Lung (tissue), 12 donors: ENCODE results near the gene APOBR. TPM values are rescaled to one million over a fixed set of nuclear protein-coding genes. Genes with fewer than 3 reads are reported as not detected.
A peak's percentile ranks its signal among the peaks of the same experiment; 100 is the strongest.

ENCODE experiments used
- ATAC-seq: fragments of 200-7000 bp; cut with Tn5 transposase; one replicate; pipeline ENCODE4 v1.9.1; 2020; ENCODE audit warnings: moderate number of reproducible peaks; ENCODE audit not compliant: insufficient read depth, low FRiP score
- DNase-seq, 3 donors: peaks; one replicate each; pipeline ENCODE4 v3.0.0-alpha.2; 2013 to 2017
- H3K27ac ChIP-seq, 2 donors: one replicate each; pipeline ENCODE4 v1.5.1; 2013; ENCODE audit warnings: mild to moderate bottlenecking in 2 of 2, moderate library complexity in 2 of 2, control low read depth in 1 of 2, inconsistent platforms in 1 of 2, low read depth in 1 of 2, low read length in 1 of 2
- H3K27me3 ChIP-seq, 3 donors: one replicate each; pipeline ENCODE4 v1.5.1; 2013; ENCODE audit warnings: low read length in 2 of 3; ENCODE audit not compliant: control insufficient read depth in 3 of 3, insufficient read depth in 3 of 3
- H3K36me3 ChIP-seq, 4 donors: one replicate each; pipeline ENCODE4 v1.5.1; 2013; ENCODE audit warnings: low read length in 4 of 4, mild to moderate bottlenecking in 1 of 4, moderate library complexity in 1 of 4; ENCODE audit not compliant: control insufficient read depth in 4 of 4, insufficient read depth in 4 of 4
- H3K4me1 ChIP-seq, 5 donors: one replicate each; pipeline ENCODE4 v1.5.1; 2013; ENCODE audit warnings: low read length in 5 of 5, mild to moderate bottlenecking in 2 of 5, moderate library complexity in 1 of 5; ENCODE audit not compliant: control insufficient read depth in 5 of 5, insufficient read depth in 5 of 5
- H3K4me3 ChIP-seq: one replicate; pipeline ENCODE4 v1.5.1; 2013; ENCODE audit warnings: mild to moderate bottlenecking, control low read depth, moderate library complexity
- H3K9ac ChIP-seq, 2 donors: one replicate each; pipeline ENCODE4 v1.5.1; 2013; ENCODE audit warnings: low read length in 2 of 2, control low read depth in 1 of 2; ENCODE audit not compliant: insufficient read depth in 1 of 2
- H3K9me3 ChIP-seq, 4 donors: one replicate each; pipeline ENCODE4 v1.5.1; 2013; ENCODE audit warnings: low read length in 3 of 4, mild to moderate bottlenecking in 1 of 4, moderate library complexity in 1 of 4; ENCODE audit not compliant: control insufficient read depth in 4 of 4, insufficient read depth in 3 of 4
- CTCF ChIP-seq: IDR thresholded peaks from 2 replicates; pipeline ENCODE4 v1.5.1; 2012; ENCODE audit warnings: mild to moderate bottlenecking; ENCODE audit errors: control extremely low read depth, extremely low read depth
- WGBS, 2 donors: extraction: QIAGEN DNeasy Blood & Tissue Kit; methylation state at CpG; one replicate each; pipeline ENCODE4 v1.1.7; 2013; 5-methylcytosine and 5-hydroxymethylcytosine counted together
- polyA plus RNA-seq, 2 donors: library from polyadenylated mRNA; stranded (reverse); fragments of 200-250 nt; gene quantifications; one replicate each; pipeline ENCODE4 v1.2.1, GENCODE V29; 2013
- total RNA-seq, 2 donors: library from RNA; depleted of rRNA in 1 of 2; stranded (reverse); fragments of >200 nt in 1 of 2; gene quantifications; one replicate each; pipeline ENCODE4 v1.2.1, GENCODE V29; 2014 to 2021
- donor health status: control.
- donor health status: control.
- donor health status: Bipolar disorder and iron deficiency.
- donor health status: healthy.
- donor health status: DM: yes; HTN: yes; CAD: no.

The APOBR gene
- total and polyA plus RNA-seq, 4 donors: 8.0 to 43.2 (median 25.4) TPM

GRCh38 chr16:28529124-28529523 lies 34.7 kb downstream of the APOBR start:
- H3K4me1 ChIP-seq: peaks cover 0 to 5% (median 0%) of the 10 kb centered on the region in 5 donors
- H3K9ac ChIP-seq: no peak overlapping the region
- H3K36me3 ChIP-seq: no peaks in the 10 kb centered on the region
- no peak for ATAC-seq
- H3K27me3 ChIP-seq: no peaks in the 10 kb centered on the region
- no peaks in the 10 kb centered on the region for H3K9me3 ChIP-seq
- H3K4me3 ChIP-seq: no peak overlapping the region
- no peak for DNase-seq
- no peak overlapping the region for H3K27ac ChIP-seq
- TF ChIP-seq CTCF: no peak

- Histone ChIP-seq H3K36me3 (peaks cover 0 to 2% (median 0%) of the 10 kb centered on the region in 4 donors), H3K27me3 (no peaks in the 10 kb centered on the region), H3K4me1 (peaks cover 0 to 13% (median 2%) of the 10 kb centered on the region in 5 donors), H3K9ac (no peak overlapping the region), H3K27ac (peak overlapping the region; percentile 41 to 88), H3K9me3 (no peaks in the 10 kb centered on the region), H3K4me3 (no peak overlapping the region)
- no peak for TF ChIP-seq CTCF
- WGBS, 2 donors: 68 to 78% methylated on average over 9 of the region's 9 CpGs
- peak; percentile 84 for ATAC-seq
- peak in 2 of 3 donors; percentile 22 to 36 for DNase-seq
Measured at GRCh38 chr16:28531777-28532744, 37.6 kb downstream of the APOBR start.

- peak overlapping the region; percentile 41 to 85 for H3K27ac ChIP-seq
- H3K4me1 ChIP-seq: peaks cover 2 to 17% (median 4%) of the 10 kb centered on the region in 5 donors
Measured at GRCh38 chr16:28532940-28533647, 38.7 kb downstream of the APOBR start.

More at GRCh38 chr16:28532940-28533647, 38.7 kb downstream of the APOBR start:
- Histone ChIP-seq H3K9ac (no peak overlapping the region), H3K4me3 (no peak overlapping the region), H3K27me3 (no peaks in the 10 kb centered on the region), H3K36me3 (peaks cover 0 to 5% (median 0%) of the 10 kb centered on the region in 4 donors), H3K9me3 (no peaks in the 10 kb centered on the region)
- 91 to 92% methylated on average over 5 of the region's 5 CpGs for WGBS, 2 donors
- ATAC-seq (no peak), DNase-seq (no peak)
- no peak for TF ChIP-seq CTCF
